Natural killer cell (primary cell): ENCODE results near the gene UBA3. TPM values are rescaled to one million over a fixed set of nuclear protein-coding genes. Genes with fewer than 3 reads are reported as not detected.
A peak's percentile ranks its signal among the peaks of the same experiment; 100 is the strongest.

ENCODE experiments used
- ATAC-seq, 3 donors: fragments of 150-1000 bp in 2 of 3; fragments of 200-7000 bp in 1 of 3; cut with Tn5 transposase; 1 replicate in 1 of 3; 2 replicates in 2 of 3; pipeline ENCODE4 v1.10.0; 2021; ENCODE audit warnings: mild to moderate bottlenecking in 2 of 3, moderate library complexity in 2 of 3
- DNase-seq, 2 donors: peaks; one replicate each; pipeline versions ENCODE4 v3.0.0 to v3.0.0-alpha.2; 2013 to 2021; ENCODE audit warnings: mixed read lengths in 1 of 2
- H3K27ac ChIP-seq: one replicate; pipeline ENCODE4 v1.5.1; 2013; ENCODE audit warnings: mild to moderate bottlenecking, low read length
- H3K27me3 ChIP-seq: one replicate; pipeline ENCODE4 v1.6.1; 2013; ENCODE audit warnings: low read length; ENCODE audit not compliant: control insufficient read depth, insufficient read depth
- H3K36me3 ChIP-seq: one replicate; pipeline ENCODE4 v1.6.1; 2013; ENCODE audit warnings: low read length; ENCODE audit not compliant: control insufficient read depth, insufficient read depth
- H3K4me1 ChIP-seq: one replicate; pipeline ENCODE4 v1.6.1; 2013; ENCODE audit warnings: low read length; ENCODE audit not compliant: control insufficient read depth, insufficient read depth
- H3K4me3 ChIP-seq: one replicate; pipeline ENCODE4 v1.5.1; 2013; ENCODE audit warnings: low read length
- H3K9me3 ChIP-seq: one replicate; pipeline ENCODE4 v1.6.1; 2013; ENCODE audit warnings: low read length; ENCODE audit not compliant: control insufficient read depth, insufficient read depth
- H3K27ac Mint-ChIP-seq, 2 donors: one replicate each; pipeline ENCODE4 v1.8.0; 2022; ENCODE audit warnings: mild to moderate bottlenecking in 2 of 2, mixed read lengths in 2 of 2, moderate library complexity in 1 of 2
- H3K27me3 Mint-ChIP-seq, 2 donors: one replicate each; pipeline ENCODE4 v1.8.0; 2022; ENCODE audit warnings: low read depth in 2 of 2, mixed read lengths in 2 of 2
- H3K36me3 Mint-ChIP-seq: one replicate; pipeline ENCODE4 v1.8.0; 2022; ENCODE audit warnings: mixed read lengths
- H3K4me1 Mint-ChIP-seq, 2 donors: one replicate each; pipeline ENCODE4 v1.8.0; 2022; ENCODE audit warnings: mixed read lengths in 2 of 2
- H3K4me3 Mint-ChIP-seq: one replicate; pipeline ENCODE4 v1.8.0; 2022; ENCODE audit warnings: mild to moderate bottlenecking, moderate library complexity, mixed read lengths
- H3K9me3 Mint-ChIP-seq, 2 donors: one replicate each; pipeline ENCODE4 v1.8.0; 2022; ENCODE audit warnings: mixed read lengths in 2 of 2
- WGBS: methylation state at CpG from one replicate; pipeline ENCODE4 v1.1.7; 2013; ENCODE audit warnings: missing lambda C conversion rate; ENCODE audit not compliant: insufficient coverage; 5-methylcytosine and 5-hydroxymethylcytosine counted together
- intact Hi-C: fragments of 100-400 bp; cut with micrococcal nuclease; formaldehyde crosslinking; loops from one replicate; pipeline ENCODE4 v1.14.2; 2022
- total RNA-seq, 4 donors: library from RNA; stranded (reverse); fragments of 120-200 nt in 1 of 4; gene quantifications; one replicate each; pipeline versions ENCODE4 v1.2.3 to v1.2.4, GENCODE V29; 2013 to 2022
- TF ChIP-seq, protein P1 (sequence below): fragments of 200-600 bp; IDR thresholded peaks from one replicate; pipeline ENCODE4 v1.8.0; 2022; ENCODE audit warnings: antibody characterized with exemption

Gene UBA3
- total RNA-seq, 3 donors from 2014 or later (not counting 1 experiment from before 2014, with no cell fraction given): 72.0 to 87.7 (median 72.8) TPM

DNA sequence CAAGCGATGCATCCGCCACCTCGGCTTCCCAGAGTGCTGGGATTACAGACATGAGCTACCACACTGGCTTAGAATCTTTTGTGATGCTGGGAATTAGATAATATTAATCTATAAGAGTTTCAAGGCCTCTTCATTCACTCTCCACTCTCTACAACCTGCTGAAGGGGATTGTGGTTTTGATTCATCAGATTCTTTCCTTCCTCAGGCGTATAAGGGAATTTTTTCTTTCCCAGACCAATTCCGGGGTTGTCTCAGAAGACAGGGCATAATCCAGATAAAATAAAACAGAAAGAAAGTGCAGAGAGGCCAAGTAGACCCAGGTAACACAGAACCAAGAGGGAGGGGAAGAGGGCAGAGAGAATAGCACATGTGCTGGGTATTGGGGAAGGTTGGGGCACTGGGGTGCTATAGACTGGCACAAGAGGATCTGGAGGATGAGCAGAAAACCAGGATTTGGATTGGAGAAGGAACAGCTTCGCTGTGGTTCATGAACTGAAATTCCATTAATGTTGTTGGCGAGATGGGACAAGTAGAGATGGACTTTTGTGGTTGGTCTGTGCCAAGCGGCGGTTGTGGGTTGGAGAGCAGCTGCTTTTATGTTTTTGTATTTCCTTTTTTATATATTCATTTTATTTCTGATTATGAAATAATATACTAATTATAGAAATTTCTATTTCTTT is 17.4 kb upstream of the UBA3 start:
- ATAC-seq (no peak), DNase-seq (no peak)
- H3K4me1 ChIP-seq: peaks cover 51% of the 10 kb centered on the region
- WGBS: 80% methylated on average over 6 of the region's 9 CpGs
- no peak overlapping the region for H3K4me3 ChIP-seq
- H3K36me3 ChIP-seq: peaks cover 16% of the 10 kb centered on the region
- H3K36me3 Mint-ChIP-seq: no peaks in the 10 kb centered on the region
- TF ChIP-seq, protein P1, sequence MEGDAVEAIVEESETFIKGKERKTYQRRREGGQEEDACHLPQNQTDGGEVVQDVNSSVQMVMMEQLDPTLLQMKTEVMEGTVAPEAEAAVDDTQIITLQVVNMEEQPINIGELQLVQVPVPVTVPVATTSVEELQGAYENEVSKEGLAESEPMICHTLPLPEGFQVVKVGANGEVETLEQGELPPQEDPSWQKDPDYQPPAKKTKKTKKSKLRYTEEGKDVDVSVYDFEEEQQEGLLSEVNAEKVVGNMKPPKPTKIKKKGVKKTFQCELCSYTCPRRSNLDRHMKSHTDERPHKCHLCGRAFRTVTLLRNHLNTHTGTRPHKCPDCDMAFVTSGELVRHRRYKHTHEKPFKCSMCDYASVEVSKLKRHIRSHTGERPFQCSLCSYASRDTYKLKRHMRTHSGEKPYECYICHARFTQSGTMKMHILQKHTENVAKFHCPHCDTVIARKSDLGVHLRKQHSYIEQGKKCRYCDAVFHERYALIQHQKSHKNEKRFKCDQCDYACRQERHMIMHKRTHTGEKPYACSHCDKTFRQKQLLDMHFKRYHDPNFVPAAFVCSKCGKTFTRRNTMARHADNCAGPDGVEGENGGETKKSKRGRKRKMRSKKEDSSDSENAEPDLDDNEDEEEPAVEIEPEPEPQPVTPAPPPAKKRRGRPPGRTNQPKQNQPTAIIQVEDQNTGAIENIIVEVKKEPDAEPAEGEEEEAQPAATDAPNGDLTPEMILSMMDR: no peak
- no peaks in the 10 kb centered on the region for H3K27me3 ChIP-seq
- no peaks in the 10 kb centered on the region for H3K9me3 ChIP-seq
- peaks cover 71 to 74% of the 10 kb centered on the region in 2 donors for H3K4me1 Mint-ChIP-seq
- no peak overlapping the region for H3K27ac ChIP-seq
- H3K4me3 Mint-ChIP-seq: no peak overlapping the region
- peak overlapping the region; percentile 91 to 93 for H3K27ac Mint-ChIP-seq
- H3K9me3 Mint-ChIP-seq: no peaks in the 10 kb centered on the region
- intact Hi-C loops: no loop called here
- no peaks in the 10 kb centered on the region for H3K27me3 Mint-ChIP-seq

DNA sequence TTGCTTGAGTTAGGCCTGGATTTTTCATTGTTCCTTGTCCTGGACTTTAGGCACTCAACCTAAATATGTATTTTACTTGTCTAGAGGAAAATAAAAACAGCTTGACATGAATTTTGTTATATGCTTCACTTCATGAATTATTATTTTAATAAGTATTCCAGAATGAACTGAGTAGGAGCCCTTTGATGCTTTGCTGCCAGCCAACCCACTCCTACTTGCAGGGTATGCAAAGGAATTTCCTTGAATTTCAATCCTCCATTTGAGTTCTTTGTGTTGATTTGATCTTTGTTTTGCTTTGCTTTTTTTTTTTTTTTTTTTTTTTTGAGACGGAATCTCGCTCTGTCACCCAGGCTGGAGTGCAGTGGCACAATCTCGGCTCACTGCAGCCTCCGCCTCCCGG is 16.1 kb upstream of the UBA3 start:
- Mint-ChIP-seq H3K36me3 (no peaks in the 10 kb centered on the region), H3K27ac (peak overlapping the region; percentile 91 to 93), H3K27me3 (no peaks in the 10 kb centered on the region), H3K4me1 (peaks cover 72 to 76% of the 10 kb centered on the region in 2 donors), H3K4me3 (no peak overlapping the region), H3K9me3 (no peaks in the 10 kb centered on the region)
- Histone ChIP-seq H3K27me3 (no peaks in the 10 kb centered on the region), H3K27ac (peak overlapping the region; percentile 19), H3K4me1 (peaks cover 59% of the 10 kb centered on the region), H3K4me3 (no peak overlapping the region), H3K9me3 (no peaks in the 10 kb centered on the region), H3K36me3 (peaks cover 11% of the 10 kb centered on the region)
- no peak for ATAC-seq
- intact Hi-C loops: no loop called here
- WGBS: 97% methylated on average over 4 of the region's 5 CpGs
- TF ChIP-seq, protein P1: no peak
- DNase-seq: no peak

DNA sequence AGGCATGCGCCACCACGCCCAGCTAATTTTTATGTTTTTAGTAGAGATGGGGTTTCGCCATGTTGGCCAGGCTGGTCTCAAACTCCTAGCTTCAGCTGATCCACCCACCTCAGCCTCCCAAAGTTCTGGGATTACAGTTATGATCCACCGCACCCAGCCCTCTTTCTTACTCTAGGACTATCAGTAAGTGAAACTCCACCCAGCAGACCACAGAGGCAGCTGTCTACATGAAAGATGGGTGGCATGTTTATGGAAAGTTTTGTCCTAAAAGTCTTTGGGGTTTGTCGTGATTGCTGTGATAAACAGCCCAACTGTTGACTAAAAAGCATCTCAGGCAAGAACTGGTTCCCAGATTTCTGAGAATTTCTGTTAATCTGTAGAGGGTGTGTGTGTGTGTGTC is 15.5 kb upstream of the UBA3 start:
- intact Hi-C loops: no loop called here
- H3K4me3 ChIP-seq: no peak overlapping the region

More for the DNA sequence above, 15.5 kb upstream of the UBA3 start:
- peak in 1 of 2 donors; percentile 53 for DNase-seq
- no peaks in the 10 kb centered on the region for H3K27me3 ChIP-seq
- H3K4me1 ChIP-seq: peaks cover 64% of the 10 kb centered on the region
- ATAC-seq: no peak
- peak overlapping the region; percentile 63 for H3K4me3 Mint-ChIP-seq
- no peaks in the 10 kb centered on the region for H3K9me3 Mint-ChIP-seq
- WGBS: 45% methylated on average over 3 of the region's 5 CpGs
- TF ChIP-seq, protein P1: no peak
- H3K9me3 ChIP-seq: no peaks in the 10 kb centered on the region
- no peaks in the 10 kb centered on the region for H3K36me3 Mint-ChIP-seq
- H3K4me1 Mint-ChIP-seq: peaks cover 75 to 81% of the 10 kb centered on the region in 2 donors
- no peaks in the 10 kb centered on the region for H3K27me3 Mint-ChIP-seq
- peaks cover 8% of the 10 kb centered on the region for H3K36me3 ChIP-seq
- peak overlapping the region; percentile 91 to 93 for H3K27ac Mint-ChIP-seq
- H3K27ac ChIP-seq: peak overlapping the region; percentile 19
